Kidney (tissue), 14 donors: ENCODE measurements around the gene ARMS2. TPM values are rescaled to one million over a fixed set of nuclear protein-coding genes. Genes with fewer than 3 reads are reported as not detected.

Source experiments
- DNase-seq, 5 donors: peaks; one replicate each; pipeline ENCODE4 v3.0.0-alpha.2; 2013 to 2020
- FAIRE-seq: peaks from 2 replicates; lab custom pipeline; 2012; peaks lifted over from hg19 to GRCh38; lab: Jason Lieb, UNC
- H3K27ac ChIP-seq, 2 donors: one replicate each; pipeline ENCODE4 v1.7.0; 2013; ENCODE audit warnings: low read depth in 2 of 2, low read length in 2 of 2, inconsistent platforms in 1 of 2
- H3K27me3 ChIP-seq: one replicate; pipeline ENCODE4 v1.7.1; 2013; ENCODE audit warnings: low read length, inconsistent platforms; ENCODE audit not compliant: control insufficient read depth, insufficient read depth
- H3K36me3 ChIP-seq, 3 donors: one replicate each; pipeline versions ENCODE4 v1.7.0 to v1.7.1; 2013; ENCODE audit warnings: low read length in 3 of 3, control low read depth in 1 of 3, inconsistent platforms in 1 of 3; ENCODE audit not compliant: insufficient read depth in 3 of 3, control insufficient read depth in 2 of 3
- H3K4me1 ChIP-seq, 3 donors: one replicate each; pipeline versions ENCODE4 v1.7.0 to v1.7.1; 2013; ENCODE audit warnings: low read length in 3 of 3, inconsistent platforms in 1 of 3, low read depth in 1 of 3; ENCODE audit not compliant: control insufficient read depth in 2 of 3, insufficient read depth in 2 of 3
- H3K4me3 ChIP-seq, 3 donors: one replicate each; pipeline versions ENCODE4 v1.7.0 to v1.8.1; 2013; ENCODE audit warnings: low read length in 3 of 3, control low read depth in 1 of 3, inconsistent platforms in 1 of 3
- H3K9ac ChIP-seq, 3 donors: one replicate each; pipeline versions ENCODE4 v1.7.0 to v1.7.1; 2013; ENCODE audit warnings: low read length in 3 of 3, control low read depth in 1 of 3, inconsistent platforms in 1 of 3
- H3K9me3 ChIP-seq, 3 donors: one replicate each; pipeline versions ENCODE4 v1.7.0 to v1.7.1; 2013; ENCODE audit warnings: low read length in 3 of 3, control low read depth in 1 of 3, inconsistent platforms in 1 of 3; ENCODE audit not compliant: control insufficient read depth in 2 of 3, insufficient read depth in 1 of 3
- intact Hi-C: fragments of 100-400 bp; cut with DNase I; formaldehyde crosslinking; loops from one replicate; pipeline ENCODE4 v1.11.1; 2022
- polyA plus RNA-seq: library from polyadenylated mRNA; stranded (reverse); fragments of 350-450 nt; fragmentation: Illumina TruSeq; extraction: RNeasy Lipid Tissue Mini Kit (QIAGEN cat#74804); gene quantifications from one replicate; pipeline ENCODE4 v1.2.3, GENCODE V29; 2014; ENCODE audit warnings: low read depth, low replicate concordance; ENCODE audit not compliant: insufficient read depth
- total RNA-seq: library from RNA; stranded (reverse); fragmentation: NEBNext Ultra II Directional; extraction: Animal tissue kit (Norgen Biotek cat#: 25700); gene quantifications from one replicate; pipeline ENCODE4 v1.2.1, GENCODE V29; 2021
- TF ChIP-seq, protein P1 (sequence below): IDR thresholded peaks from 3 replicates; pipeline ENCODE4 v1.5.1; 2012; ENCODE audit warnings: mild to moderate bottlenecking, moderate library complexity, borderline replicate concordance; ENCODE audit not compliant: insufficient read depth; ENCODE audit errors: extremely low read depth
- donor health status: control.
- donor health status: control.
- donor health status: control.
- donor health status: control.
- donor health status: control.
- donor health status: DM: yes; HTN: yes; CAD: no.
- donor health status: Normal renal cell carcinoma (clear cell type).

The ARMS2 gene
- total and polyA plus RNA-seq, 2 donors from 2014 or later: not detected

DNA sequence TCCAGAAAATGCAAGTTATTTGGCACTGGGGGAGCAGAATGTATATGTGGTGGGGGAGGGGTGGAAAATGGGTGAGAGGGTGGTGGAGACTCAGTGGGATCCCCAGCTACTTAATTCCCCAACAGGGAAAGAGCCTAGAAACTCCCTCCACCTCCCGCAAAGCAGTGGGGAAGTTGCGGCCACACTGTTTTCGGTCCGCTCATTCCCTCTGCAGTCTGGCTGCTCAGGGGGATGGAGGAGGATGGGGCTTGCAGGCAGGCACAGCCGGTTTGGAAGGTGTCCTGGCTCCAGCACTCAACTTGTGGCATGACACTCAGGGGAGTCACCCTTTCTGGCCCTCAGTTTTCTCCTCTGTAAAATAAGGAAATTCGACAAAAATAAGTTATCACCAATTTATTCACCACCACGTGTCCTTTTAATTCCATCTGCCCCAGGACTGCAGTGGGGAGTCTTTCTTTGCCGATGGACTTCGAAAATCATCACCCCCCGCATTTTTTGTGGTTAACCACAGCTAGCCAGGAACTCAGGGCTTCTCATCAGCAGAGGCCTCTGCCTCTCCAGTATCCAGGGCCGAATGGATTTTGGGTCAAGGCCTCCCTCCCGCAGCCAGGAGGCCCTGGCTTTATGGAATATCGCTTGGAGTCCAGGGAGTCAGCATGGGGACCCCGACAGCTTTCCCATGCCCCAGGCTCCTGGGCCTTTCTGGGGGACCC lies 5.3 kb downstream of the ARMS2 start:
- TF ChIP-seq, protein P1, sequence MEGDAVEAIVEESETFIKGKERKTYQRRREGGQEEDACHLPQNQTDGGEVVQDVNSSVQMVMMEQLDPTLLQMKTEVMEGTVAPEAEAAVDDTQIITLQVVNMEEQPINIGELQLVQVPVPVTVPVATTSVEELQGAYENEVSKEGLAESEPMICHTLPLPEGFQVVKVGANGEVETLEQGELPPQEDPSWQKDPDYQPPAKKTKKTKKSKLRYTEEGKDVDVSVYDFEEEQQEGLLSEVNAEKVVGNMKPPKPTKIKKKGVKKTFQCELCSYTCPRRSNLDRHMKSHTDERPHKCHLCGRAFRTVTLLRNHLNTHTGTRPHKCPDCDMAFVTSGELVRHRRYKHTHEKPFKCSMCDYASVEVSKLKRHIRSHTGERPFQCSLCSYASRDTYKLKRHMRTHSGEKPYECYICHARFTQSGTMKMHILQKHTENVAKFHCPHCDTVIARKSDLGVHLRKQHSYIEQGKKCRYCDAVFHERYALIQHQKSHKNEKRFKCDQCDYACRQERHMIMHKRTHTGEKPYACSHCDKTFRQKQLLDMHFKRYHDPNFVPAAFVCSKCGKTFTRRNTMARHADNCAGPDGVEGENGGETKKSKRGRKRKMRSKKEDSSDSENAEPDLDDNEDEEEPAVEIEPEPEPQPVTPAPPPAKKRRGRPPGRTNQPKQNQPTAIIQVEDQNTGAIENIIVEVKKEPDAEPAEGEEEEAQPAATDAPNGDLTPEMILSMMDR: no peak
- intact Hi-C loops: no loop called here
- Histone ChIP-seq H3K4me1 (peaks cover 0 to 14% (median 0%) of the 10 kb centered on the region in 3 donors), H3K9me3 (no peaks in the 10 kb centered on the region), H3K4me3 (no peak overlapping the region), H3K27me3 (peaks cover 2% of the 10 kb centered on the region), H3K36me3 (no peaks in the 10 kb centered on the region), H3K27ac (no peak overlapping the region), H3K9ac (no peak overlapping the region)
- no peak for FAIRE-seq
- no peak for DNase-seq

DNA sequence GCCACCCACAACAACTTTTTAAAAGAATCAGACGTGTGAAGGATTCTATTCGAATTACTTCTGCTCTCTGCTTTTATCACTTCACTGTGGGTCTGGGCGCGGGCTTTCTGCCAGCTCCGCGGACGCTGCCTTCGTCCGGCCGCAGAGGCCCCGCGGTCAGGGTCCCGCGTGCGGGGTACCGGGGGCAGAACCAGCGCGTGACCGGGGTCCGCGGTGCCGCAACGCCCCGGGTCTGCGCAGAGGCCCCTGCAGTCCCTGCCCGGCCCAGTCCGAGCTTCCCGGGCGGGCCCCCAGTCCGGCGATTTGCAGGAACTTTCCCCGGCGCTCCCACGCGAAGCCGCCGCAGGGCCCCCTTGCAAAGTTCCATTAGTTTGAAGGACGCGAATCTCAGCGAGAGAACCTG lies 6.4 kb downstream of the ARMS2 start:
- intact Hi-C loops: no loop called here
- no peak overlapping the region for H3K27ac ChIP-seq
- peaks cover 0 to 14% (median 0%) of the 10 kb centered on the region in 3 donors for H3K4me1 ChIP-seq
- DNase-seq: peak in 2 of 5 donors; percentile 25 to 27
- no peaks in the 10 kb centered on the region for H3K9me3 ChIP-seq
- H3K4me3 ChIP-seq: peak overlapping the region in 2 of 3 donors; percentile 38 to 59
- peaks cover 2% of the 10 kb centered on the region for H3K27me3 ChIP-seq
- FAIRE-seq: no peak
- TF ChIP-seq, protein P1: no peak
- peak overlapping the region in 1 of 3 donors; percentile 58 for H3K9ac ChIP-seq
- no peaks in the 10 kb centered on the region for H3K36me3 ChIP-seq

DNA sequence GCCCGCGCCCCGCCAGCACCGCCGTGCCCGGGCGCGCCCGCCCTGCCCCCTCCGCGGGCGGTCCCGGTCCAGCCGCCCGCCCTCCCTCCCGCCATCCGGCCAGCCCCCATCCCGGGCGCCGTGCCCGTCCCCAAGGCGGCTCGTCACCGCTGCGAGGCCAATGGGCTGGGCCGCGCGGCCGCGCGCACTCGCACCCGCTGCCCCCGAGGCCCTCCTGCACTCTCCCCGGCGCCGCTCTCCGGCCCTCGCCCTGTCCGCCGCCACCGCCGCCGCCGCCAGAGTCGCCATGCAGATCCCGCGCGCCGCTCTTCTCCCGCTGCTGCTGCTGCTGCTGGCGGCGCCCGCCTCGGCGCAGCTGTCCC lies 6.9 kb downstream of the ARMS2 start, which contains the start of gene HTRA1:
HTRA1 (plus strand) TSS at position 187 of the 362 bp plus-strand sequence; CDS start at position 287, 100 bp downstream.
- TF ChIP-seq, protein P1: no peak
- peak; percentile 70 to 92 (median 74) for DNase-seq
- no peaks in the 10 kb centered on the region for H3K36me3 ChIP-seq
- intact Hi-C loops: no loop called here
- peaks cover 2% of the 10 kb centered on the region for H3K27me3 ChIP-seq
- peak within 1 kb of the TSS; percentile 66 to 82 (median 71) for H3K4me3 ChIP-seq
- peak within 1 kb of the TSS in 1 of 2 donors; percentile 69 for H3K27ac ChIP-seq
- peak within 1 kb of the TSS; percentile 52 to 61 (median 54) for H3K9ac ChIP-seq
- H3K4me1 ChIP-seq: peaks cover 0 to 14% (median 0%) of the 10 kb centered on the region in 3 donors
- no peak for FAIRE-seq
- H3K9me3 ChIP-seq: no peaks in the 10 kb centered on the region
